Stimulated activated CD4-positive, alpha-beta T cell treated with anti-CD3 and anti-CD28 coated beads, Interleukin-12 subunit alpha, Interleukin-12 subunit beta, amount 100 ng/mL, for 4 hours (primary cell): ENCODE measurements around the gene ZNF700.
"Not testable (repeated sequence)": the region's sequence is repeated elsewhere in the genome, so short reads cannot be mapped to it uniquely, and the experiment has no call there.

Source experiments
- DNase-seq: peaks from one replicate; pipeline ENCODE4 v3.0.0-alpha.2; 2020

ZNF700 gene

DNA sequence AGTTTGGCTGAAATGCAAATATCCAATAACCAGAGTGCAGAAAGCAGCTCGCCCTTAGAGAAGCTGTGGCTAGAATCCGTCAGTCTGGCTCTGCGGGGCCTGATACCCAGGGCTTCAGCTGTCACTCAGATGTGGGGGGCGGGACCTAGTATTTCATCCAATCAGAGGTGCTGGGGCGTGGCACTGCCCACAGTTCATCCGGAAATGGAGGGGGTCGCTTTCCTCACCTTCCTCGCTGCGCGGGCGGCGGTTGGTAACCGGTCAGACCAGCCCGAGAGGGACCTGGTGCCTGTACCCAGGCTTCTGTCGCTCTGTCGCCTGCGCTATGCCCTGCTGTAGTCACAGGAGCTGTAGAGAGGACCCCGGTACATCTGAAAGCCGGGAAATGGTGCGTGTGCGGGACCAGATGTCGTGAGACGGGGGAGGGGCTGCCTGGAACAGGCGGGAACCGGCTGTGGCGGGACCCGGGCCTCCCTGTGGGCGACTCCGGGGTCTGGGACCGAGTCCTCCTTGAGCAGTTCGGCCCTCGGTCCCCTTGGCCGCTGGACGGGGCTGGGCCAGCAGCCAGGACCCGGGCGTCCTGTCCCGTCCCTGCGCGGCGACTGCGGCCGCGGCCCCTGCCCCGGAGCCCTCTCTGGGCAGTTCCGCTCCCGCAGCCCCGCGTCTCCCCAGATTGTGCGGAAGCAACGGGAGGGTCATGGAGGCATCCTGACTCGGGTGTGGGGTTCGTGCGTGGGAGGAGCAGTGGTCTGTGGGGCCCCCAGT, at the start of gene ZNF700:
Gene ZNF700 (plus strand): TSS at position 222 of the 765 bp plus-strand sequence. CDS start 104 bp downstream, at position 326.
- DNase-seq, result peak; percentile 88

DNA sequence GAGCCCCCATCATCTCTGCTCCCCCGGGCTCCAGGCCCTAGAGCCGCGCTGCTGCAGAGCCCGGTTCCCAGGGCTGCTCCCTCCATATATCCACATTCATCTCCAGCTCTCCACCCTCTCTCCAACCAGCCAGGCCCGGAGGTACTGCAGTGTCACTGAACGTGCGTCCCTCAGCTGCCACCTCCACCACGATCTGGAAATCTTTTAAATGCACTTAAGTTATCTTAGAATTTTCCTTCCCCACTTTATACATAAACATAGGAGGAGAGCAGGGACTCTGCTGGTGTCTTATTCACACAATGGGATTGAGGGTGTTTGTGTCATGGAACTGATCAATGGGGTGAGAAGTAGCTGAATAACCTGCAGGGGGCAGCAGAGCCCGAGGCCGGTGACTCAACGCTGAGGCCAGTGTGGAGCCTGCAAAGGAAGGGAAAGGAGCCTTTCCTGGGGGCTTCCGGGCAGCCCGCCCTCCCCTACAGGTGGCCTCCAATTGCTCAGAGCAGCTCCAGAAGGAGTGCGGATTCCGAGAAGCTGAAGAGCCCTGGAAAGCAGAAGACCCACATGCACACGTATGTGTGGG, 45.1 kb upstream of the ZNF700 start:
- DNase-seq, result peak; percentile 34

DNA sequence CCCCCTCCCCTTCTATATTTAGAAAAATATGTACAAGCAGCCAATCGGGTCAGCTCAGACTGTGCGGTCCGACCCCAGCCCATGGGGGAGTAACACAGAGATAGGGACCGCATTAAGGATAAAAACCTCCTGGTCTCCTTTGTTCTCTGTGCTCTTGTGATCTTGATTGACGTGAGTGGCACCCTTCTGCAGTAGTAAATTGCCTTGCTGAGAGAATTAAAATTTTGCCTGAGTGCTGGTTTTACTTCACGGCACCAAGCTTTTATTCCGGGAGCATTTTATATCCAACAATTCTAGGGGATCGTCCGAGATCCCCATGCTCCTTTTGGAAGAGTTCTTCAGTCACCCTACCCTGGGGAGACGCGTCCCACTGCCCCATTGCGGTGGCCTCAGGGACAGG, 44.3 kb upstream of the ZNF700 start:
- DNase-seq, result no peak

DNA sequence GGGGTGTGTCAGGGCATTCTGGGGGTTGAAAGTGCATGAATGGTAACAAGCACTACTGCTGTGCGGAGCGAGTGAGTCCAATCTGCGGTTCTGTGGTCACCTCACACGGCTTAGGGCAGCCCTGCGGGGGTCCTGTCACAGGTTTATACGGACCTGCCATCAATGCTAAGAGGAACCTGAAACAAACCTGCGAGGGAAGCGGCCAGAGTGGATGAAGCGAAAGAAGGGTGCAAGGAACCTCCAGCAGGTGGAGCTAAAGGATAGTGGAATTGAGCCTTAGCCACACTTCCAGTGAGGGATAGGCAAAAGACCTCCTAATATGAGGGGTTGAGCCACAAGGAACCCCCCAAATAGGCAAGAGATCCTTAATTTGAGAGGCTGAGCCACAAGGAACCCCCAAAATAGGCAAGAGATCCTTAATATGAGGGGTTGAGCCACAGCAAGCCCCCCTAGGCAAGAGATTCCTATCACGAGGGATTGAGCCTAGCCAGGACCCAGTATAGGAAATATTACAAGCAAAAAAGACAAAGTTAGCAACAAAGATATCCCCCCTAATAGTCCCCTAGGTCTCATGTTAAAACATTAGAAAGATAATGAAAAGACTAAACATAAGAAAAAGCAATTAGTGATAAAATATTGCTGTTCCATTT, 43.6 kb upstream of the ZNF700 start:
- peak; percentile 36 for DNase-seq

DNA sequence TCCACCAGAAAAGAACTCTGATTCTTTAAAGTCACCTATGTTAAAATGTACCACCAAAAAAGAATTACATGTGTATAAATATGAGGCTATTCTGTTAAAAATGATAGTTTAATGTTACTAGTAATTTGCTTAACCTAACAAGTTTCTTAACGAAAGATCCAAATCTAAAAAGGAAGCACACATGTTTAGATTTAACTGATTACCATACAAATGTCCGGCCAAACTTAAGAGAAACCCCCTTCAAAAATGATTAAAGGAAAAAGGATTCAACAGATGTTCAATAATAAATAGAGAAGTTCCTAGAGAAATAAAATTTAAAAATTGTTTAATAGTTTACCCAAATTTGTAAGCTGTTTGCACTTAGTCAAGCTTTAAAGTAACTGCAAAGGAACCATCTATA, 42.3 kb upstream of the ZNF700 start:
- DNase-seq, result no peak

DNA sequence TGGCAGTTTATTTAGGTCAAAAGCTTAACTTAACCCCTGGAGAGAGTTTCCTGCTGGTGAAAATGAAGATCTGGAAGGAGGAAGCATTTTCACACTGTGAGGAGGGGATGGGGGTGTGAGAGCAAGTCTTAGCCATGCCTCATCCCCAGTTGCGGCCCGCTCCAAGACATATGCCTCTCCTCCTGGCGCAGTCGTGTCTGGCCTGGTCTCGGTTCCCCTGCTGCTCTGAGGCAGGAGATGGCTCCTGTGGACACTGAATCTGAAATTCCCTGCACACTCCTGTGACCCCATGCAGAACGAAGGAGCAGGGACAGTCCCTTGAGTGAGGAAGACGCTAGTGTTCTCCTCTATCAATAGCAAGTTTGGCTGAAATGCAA, 37.7 kb upstream of the ZNF700 start:
- no peak for DNase-seq

DNA sequence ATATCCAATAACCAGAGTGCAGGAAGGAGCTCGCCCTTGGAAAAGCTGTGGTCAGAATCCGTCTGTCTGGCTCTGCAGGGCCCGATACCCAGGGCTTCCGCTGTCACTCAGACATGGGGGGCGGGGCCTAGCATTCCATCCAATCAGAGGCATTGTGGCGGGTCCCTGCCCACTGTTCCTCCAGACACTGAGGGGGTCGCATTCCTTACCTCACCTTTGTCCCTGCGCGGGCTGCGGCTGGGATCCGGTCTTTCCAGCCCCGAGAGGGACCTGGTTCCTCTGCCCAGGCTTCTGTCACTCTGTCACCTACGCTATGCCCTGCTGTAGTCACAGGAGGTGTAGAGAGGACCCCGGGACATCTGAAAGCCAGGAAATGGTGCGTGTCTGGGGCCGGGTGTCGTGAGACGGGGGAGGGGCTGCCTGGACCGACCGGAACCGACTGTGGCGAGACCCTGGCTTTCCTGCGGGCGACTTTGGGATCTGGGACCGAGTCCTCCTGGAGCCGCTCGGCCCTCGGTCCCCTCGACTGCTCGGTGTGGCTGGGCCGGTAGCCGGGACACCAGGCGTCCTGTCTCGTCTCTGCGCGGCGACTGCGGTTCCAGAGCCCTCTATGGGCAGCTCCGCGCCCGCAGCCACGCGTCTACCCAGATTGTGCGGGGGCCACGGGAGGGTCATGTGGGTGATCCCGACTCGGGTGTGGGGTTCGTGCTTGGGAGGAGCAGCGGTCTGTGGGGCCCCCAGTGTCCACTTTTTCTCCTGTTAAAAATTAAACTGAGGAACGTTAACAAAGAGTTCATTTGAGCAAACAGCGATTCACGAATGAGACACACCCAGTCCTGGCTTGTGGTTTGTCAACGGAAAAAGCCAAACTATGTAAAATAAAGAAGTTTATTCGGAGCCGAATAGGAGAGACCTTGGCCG, 37.0 kb upstream of the ZNF700 start, which contains the start of gene ZNF69:
Gene ZNF69 (plus strand): TSS at position 172 of the 921 bp plus-strand sequence. CDS start 142 bp downstream, at position 314.
- DNase-seq, result peak; percentile 63

DNA sequence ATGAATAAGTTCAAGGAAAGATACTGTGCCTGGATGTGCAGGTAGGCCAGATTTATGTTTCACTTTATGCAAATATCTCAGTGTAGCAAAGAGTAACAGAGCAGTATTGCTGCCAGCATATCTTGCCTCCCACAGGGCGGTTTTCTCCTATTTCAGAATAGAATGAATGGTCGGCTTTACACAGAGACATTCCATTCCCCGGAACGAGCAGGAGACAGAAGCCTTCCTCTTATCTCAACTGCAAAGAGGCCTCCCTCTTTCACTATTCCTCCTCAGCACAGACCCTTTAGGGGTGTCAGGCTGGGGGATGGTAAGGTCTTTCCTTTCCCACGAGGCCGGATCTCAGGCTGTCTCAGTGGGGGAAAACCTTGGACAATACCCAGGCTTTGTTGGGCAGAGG, 35.0 kb upstream of the ZNF700 start:
- DNase-seq, result not testable (repeated sequence)

DNA sequence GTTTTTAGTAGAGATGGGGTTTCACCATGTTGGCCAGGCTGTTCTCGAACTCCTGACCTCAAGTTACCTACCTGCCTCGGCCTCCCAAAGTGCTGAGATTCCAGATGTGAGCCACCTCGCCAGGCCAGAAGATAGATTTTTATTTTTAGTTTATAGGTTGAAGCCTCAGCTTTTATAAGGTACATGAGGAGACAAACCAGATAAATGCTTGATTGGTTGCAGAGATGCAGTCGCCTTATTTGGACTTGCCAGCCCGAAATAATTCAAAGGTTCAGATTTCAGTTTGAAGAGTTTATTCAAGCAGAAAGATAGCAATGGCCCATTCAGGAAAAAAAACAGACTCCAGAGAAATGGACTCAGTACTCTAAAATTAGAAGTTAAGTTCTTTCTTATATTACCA, 34.3 kb upstream of the ZNF700 start:
- no peak for DNase-seq

DNA sequence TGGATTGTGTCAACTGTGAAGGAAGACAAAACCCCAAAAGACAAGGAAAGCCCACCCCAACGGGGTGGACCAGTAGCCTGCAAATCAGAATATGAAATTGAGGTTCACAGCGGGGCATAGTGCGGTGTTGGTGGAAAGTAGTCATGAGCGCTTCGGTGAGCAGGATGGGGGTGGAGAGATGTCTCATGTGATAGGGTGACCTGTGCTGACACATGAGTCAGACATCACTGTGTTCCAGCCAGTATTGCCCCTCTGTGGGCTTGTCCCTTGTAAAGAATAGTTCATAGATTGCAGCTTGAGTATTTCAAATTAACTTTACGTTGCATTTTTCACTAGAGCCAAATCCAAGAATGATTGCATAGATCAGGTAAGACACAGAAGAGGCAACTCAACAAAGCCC, 30.1 kb upstream of the ZNF700 start:
- no peak for DNase-seq

DNA sequence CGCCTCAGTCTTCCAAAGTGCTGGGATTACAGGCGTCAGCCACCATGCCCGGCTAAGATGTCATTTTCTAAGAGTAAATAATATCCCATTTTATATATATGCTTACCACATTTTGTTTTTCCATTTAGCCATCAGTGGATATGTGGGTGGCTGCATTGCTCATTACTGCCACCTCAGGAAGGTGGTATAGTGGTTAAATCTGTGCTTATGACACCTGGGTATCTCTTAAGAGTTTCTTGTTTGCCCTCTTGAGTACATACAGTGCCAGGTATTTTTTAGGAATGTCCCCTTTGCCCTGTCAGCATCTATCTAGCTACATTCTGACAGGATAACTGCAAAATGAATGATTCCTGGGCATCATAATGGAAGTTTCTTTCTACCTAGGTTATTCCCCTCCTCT, 22.7 kb upstream of the ZNF700 start:
- no peak for DNase-seq

DNA sequence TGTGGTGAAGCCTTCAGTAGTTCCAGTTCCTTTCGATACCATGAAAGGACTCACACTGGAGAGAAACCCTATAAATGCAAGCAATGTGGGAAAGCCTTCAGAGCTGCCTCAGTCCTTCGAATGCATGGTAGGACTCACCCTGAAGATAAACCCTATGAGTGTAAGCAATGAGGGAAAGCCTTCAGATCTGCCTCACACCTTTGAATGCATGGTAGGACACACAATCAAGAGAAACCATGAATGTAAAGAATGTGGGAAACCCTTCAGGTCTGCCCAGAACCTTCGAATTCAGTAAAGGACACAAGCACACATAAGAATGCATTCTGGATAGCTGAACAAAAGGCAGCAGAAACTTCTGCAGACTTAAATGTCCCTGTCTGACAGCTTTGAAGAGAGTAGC, 19.0 kb upstream of the ZNF700 start:
- no peak for DNase-seq

DNA sequence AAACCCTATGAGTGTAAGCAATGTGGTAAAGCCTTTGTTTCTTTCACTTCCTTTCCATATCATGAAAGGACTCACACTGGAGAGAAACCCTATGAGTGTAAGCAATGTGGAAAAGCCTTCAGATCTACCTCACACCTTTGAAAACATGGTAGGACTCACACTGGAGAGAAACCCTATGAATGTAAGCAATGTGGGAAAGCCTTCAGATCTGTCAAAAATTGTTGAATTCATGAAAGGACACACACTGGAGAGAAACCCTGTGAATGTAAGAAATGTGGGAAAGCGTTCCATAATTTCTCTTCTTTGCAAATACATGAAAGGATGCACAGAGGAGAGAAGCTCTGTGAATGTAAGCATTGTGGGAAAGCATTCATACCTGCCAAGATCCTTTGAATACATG, 13.0 kb upstream of the ZNF700 start:
- not testable (repeated sequence) for DNase-seq

DNA sequence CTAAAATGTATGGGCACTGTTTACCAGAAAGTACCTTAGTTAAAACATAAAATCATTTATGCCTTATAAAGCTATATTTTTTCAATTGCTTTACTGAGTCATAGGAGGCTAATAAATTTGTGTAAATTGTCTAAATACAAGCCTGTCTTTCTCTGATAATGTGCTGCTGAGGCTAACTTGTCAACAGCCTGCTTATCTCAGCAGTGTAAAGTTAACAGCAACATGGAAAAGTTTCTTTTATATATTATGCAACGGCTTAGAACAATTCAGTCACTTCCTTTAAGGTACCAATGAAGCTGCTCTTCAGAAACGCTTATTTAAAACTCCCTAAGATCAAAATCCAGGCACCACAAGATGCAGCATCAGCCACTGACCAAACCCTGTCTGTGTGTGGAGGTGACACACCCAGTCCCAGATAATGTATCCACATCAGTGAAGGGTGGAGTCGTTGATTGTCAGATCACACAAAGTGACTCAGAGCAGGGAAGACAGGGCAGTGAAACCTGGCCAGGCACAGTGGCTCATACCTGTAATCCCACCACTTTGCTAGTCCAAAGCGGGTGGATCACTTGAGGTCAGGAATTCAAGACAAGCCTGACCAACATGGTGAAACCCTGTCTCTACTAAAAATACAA, 10.4 kb upstream of the ZNF700 start:
- DNase-seq, result not testable (repeated sequence)

DNA sequence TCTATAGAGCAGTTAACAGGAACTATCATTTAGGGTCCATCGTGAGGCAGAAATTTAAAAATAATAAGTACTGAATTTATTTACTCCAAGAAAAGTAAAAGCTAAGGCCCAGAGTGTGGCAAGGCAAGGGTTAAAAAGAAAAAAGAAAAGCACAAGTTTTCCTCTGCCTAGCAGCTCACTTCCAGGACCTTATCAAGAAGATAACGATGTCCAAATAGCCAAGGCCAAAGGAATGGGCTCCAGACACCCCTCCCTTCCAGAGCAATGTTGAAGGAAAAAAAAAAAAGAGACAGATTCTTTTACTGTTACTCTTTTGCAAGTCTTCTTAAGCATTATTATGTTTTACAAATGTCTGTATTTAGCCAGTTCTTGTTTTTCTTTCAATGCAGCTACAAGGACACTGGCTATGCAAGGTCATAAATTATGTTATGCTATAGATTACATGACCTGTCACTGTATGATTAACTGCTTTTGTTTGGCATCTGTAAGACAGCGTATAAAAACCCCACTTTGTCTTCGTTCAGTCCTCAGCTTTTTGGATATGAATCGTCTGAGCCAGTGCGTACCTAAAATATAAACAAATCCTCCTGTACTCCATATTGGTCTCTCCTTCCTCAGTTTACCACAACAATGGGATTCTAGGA, 2.9 kb upstream of the ZNF700 start:
- DNase-seq, result no peak

DNA sequence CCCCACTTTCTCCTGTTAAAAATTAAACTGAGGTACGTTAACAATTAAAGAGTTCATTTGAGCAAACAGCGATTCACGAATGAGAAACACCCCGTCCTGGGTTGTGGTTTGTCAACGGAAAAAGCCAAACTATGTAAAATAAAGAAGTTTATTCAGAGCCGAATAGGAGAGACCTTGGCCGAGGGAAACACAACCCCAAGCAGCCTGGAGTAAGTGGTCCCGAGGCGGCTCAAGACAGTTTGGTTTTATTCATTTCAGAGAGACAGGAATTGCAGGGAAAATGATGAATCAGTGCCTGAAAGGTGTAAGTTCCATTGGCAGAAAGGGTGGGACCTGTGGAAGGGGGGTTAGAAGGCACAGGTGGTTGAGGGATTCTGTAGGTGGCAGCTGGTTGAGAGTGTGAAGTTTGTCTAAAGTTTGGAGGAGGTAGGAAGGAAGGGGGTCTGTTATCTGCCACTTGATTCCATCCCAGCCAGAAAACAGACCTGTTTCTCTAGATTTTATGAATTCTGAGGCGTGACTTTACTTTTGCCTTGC, 812 bp downstream of the ZNF700 start:
- not testable (repeated sequence) for DNase-seq

DNA sequence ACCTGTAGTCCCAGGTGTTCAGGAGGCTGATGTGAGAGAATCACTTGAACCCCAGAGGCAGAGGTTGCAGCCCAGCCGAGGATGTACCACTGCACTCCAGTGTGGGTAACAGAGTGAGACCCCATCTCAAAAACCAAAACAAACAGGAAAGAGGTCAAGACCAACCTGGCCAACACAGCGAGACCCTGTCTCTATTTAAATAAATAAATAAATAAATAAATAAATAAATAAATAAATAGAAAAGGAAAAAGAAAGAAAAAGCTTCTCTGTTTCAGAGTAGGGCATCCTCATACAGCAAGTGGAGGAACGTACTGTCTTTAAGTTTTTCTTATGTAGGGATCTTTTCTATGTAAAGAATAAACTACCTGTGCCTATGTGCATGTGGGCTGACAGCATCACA, 2.3 kb downstream of the ZNF700 start:
- no peak for DNase-seq

DNA sequence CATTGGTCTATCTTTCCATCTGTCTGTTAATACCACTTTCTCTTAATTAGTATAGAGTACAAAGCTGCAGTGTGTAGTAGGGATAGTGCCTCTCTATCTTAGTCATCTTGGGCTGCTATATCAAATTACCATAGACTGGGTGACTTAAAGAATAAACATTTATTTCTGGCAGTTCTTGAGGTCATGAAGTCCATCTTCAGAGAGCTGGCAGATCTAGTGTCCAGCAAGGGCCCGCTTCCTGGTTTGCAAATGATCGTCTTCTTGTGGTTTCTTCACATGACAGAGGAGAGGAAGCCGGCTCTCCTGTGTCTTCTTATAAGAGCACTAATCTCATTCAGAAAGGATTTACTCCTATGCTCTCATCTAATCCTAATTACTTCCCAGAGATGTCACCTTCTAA, 6.1 kb downstream of the ZNF700 start:
- no peak for DNase-seq

DNA sequence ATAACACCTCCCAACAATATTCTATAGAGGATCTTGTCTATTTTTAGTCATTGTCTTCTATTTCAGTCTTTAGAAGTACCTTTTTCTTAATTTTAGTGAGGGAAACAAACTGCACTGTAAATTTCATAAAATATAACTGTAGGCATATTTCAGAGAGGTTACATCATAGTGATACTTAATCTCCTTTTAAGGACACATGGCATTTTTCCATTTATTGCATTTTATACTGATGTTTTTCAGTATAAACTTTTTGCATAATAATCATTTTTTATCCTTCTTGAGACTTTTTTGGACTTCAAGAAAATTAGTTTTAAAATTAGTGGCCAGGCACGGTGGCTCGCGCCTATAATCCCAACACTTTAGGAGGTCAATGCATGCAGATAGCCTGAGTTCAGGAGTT, 6.6 kb downstream of the ZNF700 start:
- no peak for DNase-seq

DNA sequence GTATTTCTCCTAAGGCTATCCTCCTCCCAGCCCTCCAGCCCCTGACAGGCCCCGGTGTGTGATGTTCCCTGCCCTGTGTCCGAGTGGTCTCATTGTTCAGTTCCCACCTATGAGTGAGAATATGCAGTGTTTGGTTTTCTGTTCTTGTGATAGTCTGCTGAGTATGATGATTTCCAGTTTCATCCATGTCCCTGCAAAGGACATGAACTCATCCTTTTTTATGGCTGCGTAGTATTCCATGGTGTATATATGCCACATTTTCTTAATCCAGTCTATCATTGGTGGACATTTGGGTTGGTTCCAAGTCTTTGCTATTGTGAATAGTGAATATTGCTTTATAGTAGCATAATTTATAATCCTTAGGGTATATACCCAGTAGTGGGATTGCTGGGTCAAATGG, 10.9 kb downstream of the ZNF700 start:
- not testable (repeated sequence) for DNase-seq

DNA sequence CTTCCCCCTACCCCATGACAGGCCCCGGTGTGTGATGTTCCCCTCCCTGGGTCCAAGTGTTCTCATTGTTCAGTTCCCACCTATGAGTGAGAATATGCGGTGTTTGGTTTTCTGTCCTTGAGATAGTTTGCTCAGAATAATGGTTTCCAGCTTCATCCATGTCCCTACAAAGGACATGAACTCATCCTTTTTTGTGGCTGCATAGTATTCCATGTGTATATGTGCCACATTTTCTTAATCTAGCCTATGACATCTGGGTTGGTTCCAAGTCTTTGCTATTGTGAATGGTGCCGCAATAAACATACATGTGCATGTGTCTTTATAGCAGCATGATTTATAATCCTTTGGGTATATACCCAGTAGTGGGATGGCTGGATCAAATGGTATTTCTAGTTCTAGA, 13.5 kb downstream of the ZNF700 start:
- DNase-seq, result not testable (repeated sequence)
